GM19238 (cell line): ENCODE results near the gene SEMA4G.
A peak's percentile ranks its signal among the peaks of the same experiment; 100 is the strongest.

Experiments used
- DNase-seq: peaks from one replicate; pipeline ENCODE4 v3.0.0; 2011; ENCODE audit warnings: low spot score; ENCODE audit not compliant: insufficient read length

The SEMA4G gene

DNA sequence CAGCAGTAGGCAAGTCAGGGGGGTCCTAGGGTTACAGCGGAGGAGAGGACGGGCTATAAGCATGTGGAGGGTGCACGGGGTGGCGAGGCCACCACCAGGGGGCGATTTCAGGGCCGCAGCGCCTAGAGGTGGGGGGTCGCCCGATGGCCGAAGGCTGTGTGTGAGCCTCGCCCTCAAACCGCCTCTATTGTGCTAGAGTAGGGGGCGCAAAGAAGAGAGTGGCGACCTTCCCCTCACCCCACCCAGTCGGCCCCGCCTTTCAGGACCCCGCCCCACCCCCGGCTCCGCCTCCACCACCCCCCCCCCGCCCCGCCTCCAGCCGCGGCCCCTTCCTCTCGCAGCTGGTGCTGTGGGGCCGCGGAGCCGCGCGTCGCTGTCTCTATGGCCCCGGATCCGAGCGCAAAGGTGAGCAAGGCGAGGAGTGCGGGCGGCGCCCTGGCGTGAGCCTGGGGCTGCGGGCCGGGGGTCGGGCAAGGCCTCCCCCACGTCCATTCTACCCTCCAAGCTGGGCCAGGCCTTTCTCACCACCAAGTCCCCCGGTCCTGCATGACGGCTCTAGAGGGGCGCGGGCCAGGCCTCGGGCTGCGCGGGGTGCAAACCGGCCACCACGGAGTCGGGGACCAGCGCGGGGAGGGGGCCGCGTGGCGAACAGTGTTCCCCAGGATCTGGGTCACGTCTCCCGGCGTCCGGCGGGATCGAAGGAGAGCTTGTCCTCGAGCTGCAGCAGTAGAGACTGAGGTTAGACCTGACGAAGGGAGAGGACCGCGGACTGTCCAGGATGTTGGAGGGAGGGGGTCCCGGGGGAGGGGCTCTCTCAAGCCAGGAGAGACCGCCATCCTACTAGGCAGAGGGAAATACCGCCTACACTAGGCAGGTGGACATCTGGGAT is at the start of gene SEMA4G:
Gene SEMA4G (plus strand): TSS at position 318 of the 889 bp plus-strand sequence. CDS start 3,409 bp downstream, outside the sequence.
- DNase-seq = peak; percentile 57

DNA sequence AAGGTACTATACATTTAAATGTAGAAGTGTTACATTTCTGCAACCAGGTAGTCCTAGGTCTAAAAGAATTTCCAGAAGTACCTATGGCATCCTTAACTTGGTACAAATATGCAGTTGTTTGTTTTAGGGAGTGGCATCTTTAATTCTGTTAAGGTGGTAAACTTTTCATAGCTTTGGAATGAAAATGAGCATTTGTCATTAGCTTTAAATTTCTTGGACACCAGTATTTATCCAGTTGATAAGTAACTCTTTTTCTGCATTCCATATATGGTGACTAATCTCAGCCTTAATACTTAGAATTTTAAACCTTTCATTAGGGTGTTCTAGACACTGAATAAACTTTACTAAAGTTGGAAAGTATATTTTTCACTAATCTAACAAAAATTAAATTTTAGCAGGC is 45.7 kb upstream of the SEMA4G start:
- no peak for DNase-seq

DNA sequence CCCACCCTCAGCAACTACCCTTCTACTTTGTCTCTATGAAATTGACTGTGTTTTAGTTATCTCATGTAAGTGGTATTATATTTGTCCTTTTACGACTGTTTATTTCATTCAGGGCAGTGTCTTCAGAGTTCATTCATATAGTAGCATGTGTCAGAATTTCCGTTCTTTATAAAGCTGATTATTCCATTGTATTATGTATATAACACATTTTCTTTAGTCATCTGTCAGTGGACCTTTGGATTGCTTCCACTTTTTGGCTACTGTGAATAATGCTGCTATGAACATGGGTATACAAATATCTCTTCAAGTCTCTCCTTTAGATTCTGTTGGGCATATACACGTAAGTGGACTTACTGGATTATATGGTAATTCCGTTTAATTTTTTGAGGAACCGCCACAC is 42.0 kb upstream of the SEMA4G start:
- DNase-seq = no peak

- no peak for DNase-seq
Measured at GRCh38 chr10:100928039-100928438, 41.3 kb upstream of the SEMA4G start.

GRCh38 chr10:100930368-100930767 is 38.9 kb upstream of the SEMA4G start:
- no peak for DNase-seq

DNA sequence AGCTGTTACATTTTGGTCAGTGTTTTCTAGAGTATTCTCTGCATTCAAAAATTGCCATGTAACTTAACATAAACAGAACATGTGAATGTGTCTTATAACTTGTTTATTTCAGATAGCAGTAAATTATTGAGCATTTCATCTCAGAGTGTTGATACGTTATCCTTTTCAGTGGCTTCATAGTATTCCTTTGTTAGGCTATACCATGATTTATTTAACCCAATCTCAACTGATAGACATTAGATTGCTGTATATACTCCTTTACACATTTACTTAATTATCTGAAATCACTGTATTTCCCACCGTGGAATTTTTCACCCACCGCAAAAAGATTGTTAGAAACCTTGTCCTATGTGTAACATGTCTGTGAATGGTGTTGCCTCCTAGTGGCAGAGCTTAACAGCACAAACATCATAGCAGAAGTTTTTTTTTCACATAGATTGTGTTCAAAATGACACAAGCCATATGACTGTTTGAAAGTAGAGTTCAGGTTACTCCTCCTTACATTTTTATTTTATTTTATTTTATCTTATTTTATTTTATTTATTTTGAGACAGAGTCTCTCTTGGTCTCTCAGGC is 35.1 kb upstream of the SEMA4G start:
- DNase-seq = no peak

GRCh38 chr10:100939763-100940344 is 29.4 kb upstream of the SEMA4G start:
- DNase-seq = no peak

DNA sequence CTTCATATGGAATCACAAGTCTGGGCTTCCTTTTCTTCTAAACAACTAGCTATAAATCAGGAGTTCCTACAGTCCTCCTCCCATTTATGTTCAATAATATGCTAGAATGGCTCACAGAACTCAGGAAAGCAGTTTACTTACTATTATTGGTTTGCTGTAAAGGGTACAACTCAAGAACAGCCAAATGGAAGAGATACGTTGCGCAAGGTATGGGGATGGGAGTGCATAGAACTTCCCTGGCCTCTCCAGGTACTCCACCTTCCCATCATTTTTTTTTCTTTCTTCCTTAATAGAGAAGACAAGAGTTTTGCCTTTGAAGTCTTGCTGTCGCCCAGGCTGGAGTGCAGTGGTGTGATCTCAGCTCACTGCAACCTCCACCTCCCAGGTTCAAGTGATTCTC is 27.1 kb upstream of the SEMA4G start:
- DNase-seq = no peak

DNA sequence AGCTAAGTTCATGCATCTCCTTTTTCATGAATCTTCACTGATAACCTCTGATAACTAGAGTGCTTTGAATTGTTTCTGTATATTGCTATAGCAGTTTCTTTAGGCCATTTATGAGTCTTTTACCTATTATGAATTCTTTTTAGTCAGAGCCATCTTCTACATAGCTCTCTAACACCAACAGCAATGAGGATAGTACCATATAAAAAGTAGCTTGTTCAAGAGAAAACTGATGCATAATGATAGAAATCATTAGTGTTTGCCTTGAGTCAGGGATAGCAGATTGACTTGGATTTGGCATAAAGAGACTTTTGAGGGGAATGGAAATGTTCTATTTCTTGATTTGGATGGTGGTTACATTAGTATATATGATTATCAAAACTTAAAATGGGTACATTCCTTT is 25.8 kb upstream of the SEMA4G start:
- DNase-seq = no peak

GRCh38 chr10:100945754-100946153 is 23.6 kb upstream of the SEMA4G start:
- no peak for DNase-seq

- DNase-seq = no peak
Measured at GRCh38 chr10:100948916-100949315, 20.4 kb upstream of the SEMA4G start.

DNA sequence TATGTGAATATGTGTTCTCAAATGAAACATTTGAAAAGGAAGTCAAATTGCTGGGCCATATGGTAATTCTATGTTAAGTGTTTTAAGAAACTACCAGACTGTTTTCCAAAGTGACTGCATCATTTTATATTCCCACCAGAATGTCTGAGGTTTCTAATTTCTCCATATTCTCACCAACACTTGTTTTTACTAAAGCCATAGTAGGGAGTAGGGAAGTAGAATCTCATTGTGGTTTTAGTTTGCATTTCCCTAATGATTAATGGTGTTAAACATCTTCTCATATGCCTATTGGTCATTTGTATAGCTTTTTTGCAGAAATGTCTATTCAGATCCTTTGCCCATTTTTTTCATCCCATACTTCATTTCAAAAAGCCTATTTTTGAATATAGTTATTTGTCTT is 9.1 kb upstream of the SEMA4G start:
- no peak for DNase-seq

DNA sequence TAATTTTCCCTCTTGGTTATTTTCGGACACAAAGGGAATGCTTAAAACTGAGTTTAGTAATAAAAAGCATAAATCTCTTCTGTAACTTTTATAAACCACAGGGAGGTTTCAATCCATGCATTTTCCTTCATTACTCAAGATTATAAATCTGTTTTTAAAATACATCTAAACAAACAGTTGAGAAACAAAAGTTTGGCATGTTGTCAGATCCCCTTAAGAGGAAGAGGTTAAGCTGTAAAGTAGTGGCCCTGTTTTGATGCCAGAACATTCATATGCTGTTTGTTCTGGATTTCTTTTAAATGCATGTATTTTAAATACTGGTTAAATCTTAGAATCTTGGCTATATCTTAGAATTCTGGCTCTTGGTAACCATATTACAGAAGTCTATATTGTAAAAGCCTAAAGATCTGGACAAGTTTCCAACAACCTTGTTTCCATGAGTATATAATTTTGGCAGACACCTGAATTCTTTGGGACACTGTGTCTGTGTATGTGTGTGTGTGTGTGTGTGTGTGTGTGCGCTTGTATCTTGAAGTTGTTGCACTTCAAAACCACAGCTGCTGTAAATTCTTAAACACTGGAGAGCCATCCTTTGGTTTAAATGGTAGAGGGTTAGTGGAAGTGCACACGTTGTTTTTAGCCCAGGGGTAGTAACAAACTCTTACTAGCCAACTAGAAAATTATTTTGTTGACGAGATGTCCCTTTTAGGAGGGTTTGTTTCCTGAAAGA is 6.8 kb upstream of the SEMA4G start:
- DNase-seq = no peak

- DNase-seq = no peak
Measured at GRCh38 chr10:100963826-100964225, 5.5 kb upstream of the SEMA4G start.

GRCh38 chr10:100965820-100966219 is 3.5 kb upstream of the SEMA4G start:
- no peak for DNase-seq

GRCh38 chr10:100966887-100967286 is 2.4 kb upstream of the SEMA4G start:
- DNase-seq = no peak

- DNase-seq = no peak
Measured at GRCh38 chr10:100967332-100967731, 2.0 kb upstream of the SEMA4G start.

DNA sequence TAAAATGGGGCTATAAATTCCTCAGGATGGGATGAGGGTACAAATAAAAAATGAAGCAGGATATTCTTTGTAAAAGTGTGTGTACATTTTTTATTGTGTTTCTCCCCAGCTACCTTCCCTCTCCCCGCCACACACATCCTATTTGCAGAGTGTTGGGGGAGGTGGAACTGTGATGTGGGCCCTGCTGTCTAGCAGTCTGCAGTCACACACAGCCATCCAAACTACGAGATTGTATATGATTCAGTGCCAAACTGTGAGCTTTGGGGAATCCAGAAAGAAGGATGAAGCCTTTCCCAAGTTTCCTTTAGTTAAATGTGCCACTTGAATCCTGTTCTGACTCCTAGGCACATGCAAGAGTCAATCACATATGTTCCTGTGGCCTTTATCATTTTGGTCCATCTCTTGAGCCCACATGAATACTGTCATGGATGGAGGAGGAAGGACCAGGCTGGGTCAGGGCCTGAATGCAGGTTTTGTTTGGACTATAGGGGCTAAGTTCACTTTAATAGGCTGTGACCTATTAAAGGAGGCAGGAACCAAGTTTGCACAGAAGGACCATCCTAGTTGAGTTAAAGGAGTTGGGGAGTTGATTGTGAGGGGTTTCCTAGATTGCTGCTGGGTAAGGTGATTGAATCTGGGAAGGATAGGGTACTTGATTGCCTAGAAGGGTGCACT is 1.1 kb upstream of the SEMA4G start:
- no peak for DNase-seq

- no peak for DNase-seq
Measured at GRCh38 chr10:100968863-100969186, 479 bp upstream of the SEMA4G start.

DNA sequence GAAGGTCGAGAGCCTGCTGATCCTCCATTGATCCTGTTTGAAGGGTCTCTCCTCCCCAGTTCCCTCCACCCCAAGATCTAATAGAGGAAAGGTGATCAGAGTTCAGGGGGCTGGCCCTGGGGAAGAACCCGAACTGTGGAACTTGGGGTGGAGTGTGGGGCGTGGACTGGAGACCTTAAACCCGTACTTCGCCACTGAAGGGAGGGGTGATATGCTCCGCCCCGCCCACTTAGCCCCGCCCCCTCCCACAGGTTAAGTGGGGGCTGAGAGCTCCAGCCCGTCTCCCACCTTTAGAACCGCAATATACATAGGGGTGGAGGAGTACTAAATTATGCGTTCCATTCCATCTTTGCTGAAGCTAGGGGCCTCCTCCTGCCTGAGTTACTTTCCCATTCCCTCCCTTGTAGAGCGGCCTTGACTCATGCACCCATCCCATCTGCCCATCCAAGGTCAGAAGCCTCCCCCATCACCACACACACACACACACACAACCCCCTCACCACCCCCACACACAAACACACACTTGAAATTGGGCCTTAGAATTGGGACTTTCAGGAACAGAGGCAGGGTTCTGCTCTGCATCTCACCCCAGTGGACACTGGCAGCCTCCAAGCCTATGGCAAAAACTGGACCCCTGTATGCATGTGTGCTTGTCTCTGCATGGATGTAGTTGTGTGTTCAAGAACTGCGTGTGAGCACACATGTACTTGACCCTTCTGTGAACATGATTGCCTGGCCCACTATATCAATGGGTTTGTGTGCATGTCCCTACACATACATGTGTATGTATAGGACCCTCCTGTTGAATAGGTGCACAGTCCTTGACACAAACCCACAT is 991 bp downstream of the SEMA4G start:
- no peak for DNase-seq
